HG03354 (cell line): ENCODE data around the gene CAMSAP2.
"Not testable (repeated sequence)": the region's sequence is repeated elsewhere in the genome, so short reads cannot be mapped to it uniquely, and the experiment has no call there.

Source experiments
- ATAC-seq: cut with Tn5 transposase; IDR thresholded peaks from one replicate; pipeline ENCODE4 v1.9.1; 2021; ENCODE audit warnings: mild to moderate bottlenecking; ENCODE audit not compliant: unreplicated experiment, poor library complexity, severe bottlenecking

Gene CAMSAP2

DNA sequence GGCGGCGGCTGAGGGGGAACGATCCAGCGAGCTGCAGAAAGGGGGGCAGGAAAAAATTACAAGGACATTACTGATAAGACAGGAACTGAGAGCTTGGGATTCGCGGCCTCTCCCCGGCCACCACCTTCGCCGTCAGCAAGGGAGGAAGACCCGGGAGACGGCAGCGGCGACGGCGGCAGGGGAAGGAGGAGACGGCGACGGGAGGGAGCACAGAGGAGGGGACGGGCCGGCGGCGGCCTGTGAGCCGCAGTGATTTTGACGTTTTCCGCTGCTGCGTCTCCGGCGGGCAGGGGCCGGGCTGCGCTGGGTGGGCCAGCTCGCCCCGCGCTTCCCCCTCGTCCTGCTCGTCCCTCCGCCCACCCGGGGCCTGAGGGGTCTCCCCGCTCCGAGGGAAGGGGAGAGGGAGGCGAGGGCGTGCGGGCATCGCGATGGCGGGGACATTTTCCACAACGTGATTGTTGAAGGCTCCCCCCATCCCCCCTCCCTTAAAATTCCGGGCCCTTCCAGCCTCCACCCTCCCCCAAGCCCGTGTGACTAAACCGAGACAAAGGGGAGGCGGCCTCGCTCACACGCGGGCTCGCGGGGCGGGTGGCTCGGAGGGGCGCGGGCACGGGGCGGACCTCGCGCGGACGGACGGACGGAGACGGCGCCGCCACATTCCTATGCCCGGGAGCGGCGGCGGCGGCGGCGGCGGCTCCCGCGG lies 407 bp downstream of the CAMSAP2 start:
- peak; percentile 65 for ATAC-seq

GRCh38 chr1:200739702-200740570 lies 1.2 kb downstream of the CAMSAP2 start:
- ATAC-seq: no peak

DNA sequence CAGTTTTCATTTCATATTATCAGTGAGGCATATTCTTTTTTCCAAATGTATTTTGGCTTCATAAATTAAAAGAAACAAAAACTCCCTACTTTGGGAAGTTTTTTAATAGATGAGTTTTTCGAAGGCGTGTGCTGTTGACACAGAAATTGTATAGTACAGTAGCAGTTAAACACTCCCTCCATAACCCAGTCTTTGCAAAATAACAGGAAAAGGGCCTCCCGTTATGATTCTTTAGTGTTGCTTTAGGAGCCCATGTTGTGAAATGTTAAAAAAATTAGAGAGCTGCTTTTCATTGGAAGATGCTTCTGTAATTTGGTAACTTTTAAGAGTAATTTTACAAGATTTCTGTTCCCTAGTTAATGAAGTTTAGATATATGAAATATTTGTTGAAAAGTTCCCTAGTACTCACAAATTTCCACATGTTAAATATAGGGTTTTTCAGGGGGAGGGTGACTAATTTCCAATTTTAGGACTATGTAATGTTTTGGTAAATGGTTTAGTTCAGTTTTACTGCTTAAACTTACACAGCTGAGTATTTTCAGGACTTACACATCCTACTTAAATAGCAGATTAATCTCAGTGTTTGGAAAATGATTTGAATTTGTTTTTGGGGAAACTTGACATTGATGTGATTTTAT lies 2.0 kb downstream of the CAMSAP2 start:
- ATAC-seq: no peak

GRCh38 chr1:200741551-200742207 lies 3.0 kb downstream of the CAMSAP2 start:
- ATAC-seq: no peak

GRCh38 chr1:200744143-200744542 lies 5.5 kb downstream of the CAMSAP2 start:
- ATAC-seq: no peak

DNA sequence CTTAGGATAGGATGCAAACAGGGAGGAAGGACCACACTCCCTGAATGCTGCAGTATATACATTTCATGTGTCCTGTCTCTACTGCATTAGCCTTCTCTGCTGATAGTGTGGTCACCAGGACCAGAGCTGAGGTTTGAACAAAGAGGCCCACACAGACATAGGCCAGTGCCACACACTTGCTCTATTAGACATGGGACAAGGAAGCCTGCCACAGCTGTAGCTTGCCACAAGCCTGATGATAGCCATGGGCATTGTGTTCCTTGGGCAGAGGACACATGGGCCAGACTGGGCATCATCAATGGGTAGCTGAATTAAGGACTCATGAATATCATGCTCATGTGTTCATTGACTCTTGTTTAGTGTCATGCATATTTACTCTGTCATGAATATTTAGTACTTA lies 10.4 kb downstream of the CAMSAP2 start:
- no peak for ATAC-seq

- ATAC-seq: not testable (repeated sequence)
These were observed 12.1 kb downstream of the CAMSAP2 start for GRCh38 chr1:200750749-200751148.

DNA sequence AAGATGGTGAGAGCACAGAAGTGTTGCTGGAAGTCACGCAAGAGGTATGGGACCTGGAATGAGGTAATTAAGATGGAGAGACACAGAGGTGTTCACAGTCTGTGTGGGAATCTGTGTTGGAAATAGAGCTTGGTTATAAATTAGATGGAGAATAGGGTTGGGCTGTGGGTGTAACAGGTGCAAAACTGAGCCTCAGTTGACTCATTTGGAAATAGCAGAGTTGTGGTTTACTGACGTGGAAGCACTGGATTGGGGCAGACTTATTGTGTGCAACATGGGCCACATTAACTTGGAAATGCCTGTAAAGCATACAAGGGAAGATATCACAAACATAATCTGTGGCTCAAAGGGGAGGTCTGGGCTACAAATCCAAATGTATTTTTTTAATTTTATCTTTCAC lies 13.0 kb downstream of the CAMSAP2 start:
- peak; percentile 90 for ATAC-seq

- no peak for ATAC-seq
These were observed 15.0 kb downstream of the CAMSAP2 start for GRCh38 chr1:200753650-200754198.

GRCh38 chr1:200755456-200755855 lies 16.8 kb downstream of the CAMSAP2 start:
- no peak for ATAC-seq

- ATAC-seq: no peak
These were observed 23.4 kb downstream of the CAMSAP2 start for GRCh38 chr1:200762089-200762488.

- no peak for ATAC-seq
These were observed 28.6 kb downstream of the CAMSAP2 start for GRCh38 chr1:200767321-200767720.

GRCh38 chr1:200771625-200772555 lies 33.2 kb downstream of the CAMSAP2 start:
- ATAC-seq: no peak

- ATAC-seq: no peak
These were observed 35.6 kb downstream of the CAMSAP2 start for GRCh38 chr1:200774311-200774710.

DNA sequence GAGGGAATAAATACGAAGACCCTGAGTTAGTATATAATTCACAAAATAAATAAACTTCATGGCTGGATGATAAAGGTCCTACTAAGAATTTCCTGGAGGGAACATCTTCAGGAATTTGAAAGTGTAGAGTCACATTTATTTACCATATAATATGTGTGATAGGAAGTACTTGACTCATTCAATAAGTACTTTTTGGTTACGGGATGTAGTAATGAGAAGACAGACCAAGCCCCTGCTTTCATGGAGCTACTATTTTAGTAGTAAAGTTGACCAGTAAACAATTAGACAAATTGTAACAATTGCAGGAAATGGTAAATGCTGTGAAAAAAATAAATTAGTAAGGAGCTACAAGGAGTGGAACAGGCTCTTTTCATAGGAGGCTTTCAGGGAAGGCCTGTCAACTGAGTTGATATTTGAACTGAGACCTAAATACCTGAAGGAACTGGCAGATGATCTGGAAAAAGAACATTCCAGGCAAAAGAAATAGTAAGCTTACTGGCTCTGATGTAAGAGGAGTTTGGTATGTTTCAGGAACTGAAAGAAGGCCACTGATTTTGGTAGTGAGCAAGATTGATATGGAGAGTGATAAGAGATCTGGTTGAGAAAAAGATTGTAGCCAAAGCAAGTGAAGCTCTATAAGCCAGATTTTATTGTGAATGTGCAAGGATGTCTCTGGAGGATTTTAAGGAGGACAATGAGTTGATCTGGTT lies 36.2 kb downstream of the CAMSAP2 start:
- no peak for ATAC-seq

- ATAC-seq: no peak
These were observed 37.2 kb downstream of the CAMSAP2 start for GRCh38 chr1:200775850-200776249.

- ATAC-seq: no peak
These were observed 38.3 kb downstream of the CAMSAP2 start for GRCh38 chr1:200776949-200777348.

GRCh38 chr1:200778766-200779165 lies 40.1 kb downstream of the CAMSAP2 start:
- no peak for ATAC-seq
